ENCODE measurements around the gene ENDOD1. TPM values are rescaled to one million over a fixed set of nuclear protein-coding genes. Genes with fewer than 3 reads are reported as not detected.
"Not testable (repeated sequence)": the region's sequence is repeated elsewhere in the genome, so short reads cannot be mapped to it uniquely, and the experiment has no call there.

ENDOD1 gene
- polyA plus RNA-seq, 4 donors = 18.8 to 23.2 (median 21.6) TPM

DNA sequence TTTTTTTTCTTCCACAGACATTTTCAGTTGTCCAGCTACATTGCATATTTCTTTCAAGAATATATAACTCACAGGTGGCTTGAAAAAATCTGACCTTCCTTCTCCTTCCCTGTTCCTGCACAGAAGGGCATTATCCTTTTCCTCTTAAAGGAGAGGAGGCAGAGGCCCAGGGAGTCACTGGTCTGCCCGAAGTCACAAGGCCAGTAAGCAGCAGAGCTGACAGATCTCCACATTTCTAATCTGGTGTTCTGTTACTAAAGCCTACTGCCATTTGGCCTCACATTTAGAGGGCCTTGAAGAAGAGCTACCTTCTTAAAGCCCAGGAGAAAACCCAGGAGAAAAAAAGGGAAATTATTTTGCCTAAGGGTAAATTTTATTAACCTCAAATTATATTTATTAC is 12.3 kb downstream of the ENDOD1 start:
- no peak for DNase-seq (ENCODE audit: low read depth in 4 of 4, low spot score in 3 of 4)

DNA sequence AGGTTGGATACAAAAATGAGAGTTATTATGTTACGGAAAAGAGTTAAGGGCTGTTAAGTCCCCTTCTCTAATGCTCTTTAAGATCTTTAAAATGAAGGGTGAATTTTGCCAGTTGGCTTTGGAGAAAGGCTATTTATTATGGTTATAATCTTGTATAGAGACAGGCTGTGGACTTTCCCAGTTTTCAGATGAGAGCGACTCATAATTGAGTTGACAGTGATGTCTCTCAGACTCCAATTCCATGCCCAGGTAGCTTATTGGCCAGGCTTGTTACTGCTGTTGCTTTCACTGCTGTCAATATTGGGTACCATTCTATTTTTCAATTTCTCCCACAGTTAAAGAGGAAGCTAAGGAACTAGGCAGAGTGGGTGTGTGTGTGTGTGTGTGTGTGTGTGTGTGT is 13.1 kb downstream of the ENDOD1 start:
- DNase-seq (ENCODE audit: low read depth in 4 of 4, low spot score in 3 of 4) = no peak

DNA sequence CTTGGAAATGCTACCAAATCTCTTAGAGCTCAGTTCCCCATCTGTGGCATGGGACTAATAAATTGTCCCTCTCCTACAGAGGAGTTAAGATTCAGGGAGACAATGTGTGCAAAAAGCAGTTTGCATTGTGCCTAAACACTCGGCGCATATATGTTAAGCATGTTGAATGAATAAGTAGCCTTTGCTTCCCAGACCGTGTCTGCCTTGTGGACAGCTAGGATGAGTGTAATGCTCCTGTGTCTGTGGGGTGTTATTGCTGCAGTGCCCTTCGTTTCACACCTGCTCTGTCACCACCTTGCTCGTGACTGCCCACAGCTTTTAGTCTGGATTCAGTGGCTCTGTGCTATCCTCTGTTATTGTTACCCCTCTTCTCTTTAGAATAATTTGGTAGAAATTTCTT is 14.1 kb downstream of the ENDOD1 start:
- DNase-seq (ENCODE audit: low read depth in 4 of 4, low spot score in 3 of 4) = no peak

DNA sequence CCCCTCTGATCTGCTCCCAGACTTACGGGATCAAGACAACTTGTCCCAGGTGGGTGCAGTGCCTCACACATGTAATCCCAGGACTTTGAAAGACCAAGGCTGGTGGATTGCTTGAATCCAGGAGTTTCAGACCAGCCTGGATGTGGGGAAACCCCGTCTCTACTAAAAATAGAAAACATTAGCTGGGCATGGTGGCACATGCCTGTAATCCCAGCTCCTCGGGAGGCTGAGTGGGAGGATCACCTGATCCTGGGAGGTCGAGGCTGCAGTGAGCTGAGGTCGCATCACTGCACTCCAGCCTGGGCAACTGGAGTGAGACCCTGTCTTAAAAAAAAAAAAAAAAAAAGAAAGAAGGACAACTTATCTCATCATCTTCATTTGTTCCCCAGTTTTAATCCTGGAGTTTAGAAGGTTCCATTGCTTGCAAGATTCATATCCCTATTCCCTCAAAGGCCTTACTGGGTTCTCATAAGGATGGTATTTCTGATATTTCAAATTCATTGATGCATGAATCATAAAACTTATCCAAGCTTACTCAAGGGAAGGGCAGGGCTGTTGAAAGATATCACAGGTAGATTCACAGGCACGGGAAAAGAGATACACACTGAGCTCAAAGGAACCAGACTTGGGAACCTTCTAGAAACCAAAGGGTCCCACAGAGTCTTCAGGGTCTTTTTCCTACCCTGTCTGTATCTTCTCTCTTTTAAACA is 14.6 kb downstream of the ENDOD1 start:
- DNase-seq (ENCODE audit: low read depth in 4 of 4, low spot score in 3 of 4) = no peak

DNA sequence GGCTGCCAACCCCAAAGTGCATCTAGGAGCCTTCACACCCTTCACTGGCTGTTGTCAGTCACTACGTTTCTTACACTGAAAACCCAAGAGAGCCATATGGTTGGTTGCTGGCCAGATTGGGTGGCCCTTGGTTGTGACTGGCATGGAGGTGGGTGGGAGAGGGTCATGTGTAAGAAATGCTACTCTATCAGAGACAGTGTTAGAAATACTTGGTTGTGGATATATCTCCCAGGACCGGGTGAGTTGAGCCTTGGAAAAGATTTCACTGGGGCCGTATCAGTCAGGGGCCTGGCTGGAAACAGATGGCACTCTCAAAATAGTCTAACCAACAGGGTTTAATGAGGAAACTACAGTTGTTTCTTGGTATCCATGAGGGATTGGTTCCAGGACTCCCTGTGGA is 15.2 kb downstream of the ENDOD1 start:
- DNase-seq (ENCODE audit: low read depth in 4 of 4, low spot score in 3 of 4) = no peak

DNA sequence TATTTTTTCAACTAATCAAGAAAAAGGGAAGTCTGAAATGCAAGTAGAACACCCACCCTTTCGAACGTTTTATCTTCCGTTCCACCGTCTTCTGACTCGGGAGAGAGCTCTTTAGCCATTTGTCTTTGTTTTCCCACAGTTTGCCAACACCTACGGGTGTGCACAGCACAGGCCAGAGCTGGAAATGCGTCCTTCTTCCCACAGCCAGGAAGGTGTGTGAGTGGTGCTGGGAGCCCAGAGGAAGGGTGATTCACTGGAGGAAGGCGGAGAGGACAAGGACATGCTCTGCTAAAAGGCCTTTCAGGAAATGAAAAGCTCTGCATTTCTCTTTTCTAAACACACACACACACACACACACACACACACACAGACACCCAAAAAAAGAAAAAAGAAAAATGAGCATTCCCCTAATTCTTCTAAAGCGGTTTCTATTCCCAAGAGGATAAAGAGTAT is 18.5 kb downstream of the ENDOD1 start:
- no peak for DNase-seq (ENCODE audit: low read depth in 4 of 4, low spot score in 3 of 4)

DNA sequence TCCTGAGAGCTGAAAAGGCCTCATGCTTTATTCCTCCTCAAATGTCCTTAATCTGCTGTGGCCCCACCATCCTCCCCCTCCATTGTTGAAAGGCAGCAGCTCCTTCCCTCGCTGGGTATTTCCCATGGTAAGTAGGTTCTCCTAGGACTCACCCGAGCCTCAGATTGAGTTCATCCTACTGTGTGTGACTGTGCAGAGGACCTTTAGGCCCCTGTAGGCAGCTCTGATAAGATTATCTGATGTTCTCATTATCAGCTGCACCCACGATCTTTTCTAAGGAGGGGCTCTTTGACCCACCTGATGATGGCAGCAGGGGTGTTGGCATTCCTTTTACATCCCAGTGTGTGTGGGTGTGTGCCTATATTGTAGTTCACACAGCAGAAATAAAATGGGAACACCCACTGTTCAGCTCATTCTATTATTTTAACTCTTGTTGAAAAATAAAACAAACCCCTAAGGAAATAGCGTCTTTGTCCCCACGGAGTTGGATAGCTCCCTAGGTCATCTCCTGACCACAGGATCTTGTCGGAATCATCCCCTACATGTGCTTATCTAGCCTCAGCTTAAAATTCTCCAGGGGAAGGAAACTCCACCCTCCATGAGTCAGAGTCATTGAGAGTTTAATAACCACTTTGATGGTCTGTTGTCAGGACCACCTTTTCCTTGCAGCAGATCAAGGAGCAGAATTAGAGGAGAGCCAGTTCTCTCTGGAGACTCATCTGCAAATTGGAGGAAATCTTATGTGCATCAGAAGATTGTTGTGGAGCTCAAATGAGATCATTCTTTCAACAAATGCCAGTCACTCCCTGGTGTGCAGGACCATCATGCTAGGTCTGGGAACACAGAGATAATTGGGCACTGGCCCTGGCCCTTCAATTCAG is 19.3 kb downstream of the ENDOD1 start:
- DNase-seq (ENCODE audit: low read depth in 4 of 4, low spot score in 3 of 4) = no peak

DNA sequence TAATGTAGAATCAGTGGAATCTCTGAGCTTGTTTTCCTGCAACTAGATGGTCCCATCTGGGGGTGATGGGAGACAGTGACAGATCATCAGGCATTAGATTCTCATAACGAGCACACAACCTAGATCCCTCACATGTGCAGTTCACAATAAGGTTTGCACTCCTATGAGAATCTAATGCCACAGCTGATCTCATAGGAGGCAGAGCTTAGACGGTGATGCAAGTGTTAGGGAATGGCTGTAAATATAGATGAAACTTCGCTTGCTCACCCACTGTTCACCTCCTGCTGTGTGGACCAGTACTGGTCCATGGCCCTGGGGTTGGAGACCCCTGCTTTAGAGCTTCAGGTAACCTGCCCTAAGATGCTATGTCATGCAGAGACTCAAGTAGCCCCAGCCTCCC is 21.8 kb downstream of the ENDOD1 start:
- DNase-seq (ENCODE audit: low read depth in 4 of 4, low spot score in 3 of 4) = not testable (repeated sequence)

DNA sequence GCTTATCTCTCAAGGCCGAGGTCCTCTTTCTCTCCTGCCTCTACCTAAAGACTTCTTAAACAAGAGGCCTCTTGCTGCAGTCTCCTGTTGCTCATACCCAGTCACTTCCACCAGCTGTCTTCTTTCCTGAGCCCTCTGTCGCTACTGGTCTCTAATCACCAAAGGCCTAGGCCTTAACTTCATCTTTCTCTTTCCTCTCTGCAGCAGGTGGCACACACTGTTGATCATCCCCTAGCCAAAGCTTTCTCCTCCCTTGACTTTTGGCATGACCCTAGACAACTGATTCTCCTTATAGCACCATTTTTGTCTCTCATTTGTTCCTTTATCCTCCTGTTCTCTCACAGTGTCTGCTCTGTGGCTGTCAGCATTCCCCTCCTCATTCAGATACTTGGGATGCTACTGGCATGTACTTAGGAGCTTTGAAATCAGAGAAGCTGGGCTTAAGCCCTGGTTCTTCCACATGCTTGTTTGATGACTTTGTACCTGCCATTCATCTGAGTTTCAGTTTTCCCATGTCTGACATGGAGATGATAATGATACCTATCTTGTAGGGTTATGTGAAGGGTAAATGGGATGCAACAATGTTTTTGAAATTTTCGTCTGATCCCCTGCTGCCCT is 22.4 kb downstream of the ENDOD1 start:
- DNase-seq (ENCODE audit: low read depth in 4 of 4, low spot score in 3 of 4) = no peak

DNA sequence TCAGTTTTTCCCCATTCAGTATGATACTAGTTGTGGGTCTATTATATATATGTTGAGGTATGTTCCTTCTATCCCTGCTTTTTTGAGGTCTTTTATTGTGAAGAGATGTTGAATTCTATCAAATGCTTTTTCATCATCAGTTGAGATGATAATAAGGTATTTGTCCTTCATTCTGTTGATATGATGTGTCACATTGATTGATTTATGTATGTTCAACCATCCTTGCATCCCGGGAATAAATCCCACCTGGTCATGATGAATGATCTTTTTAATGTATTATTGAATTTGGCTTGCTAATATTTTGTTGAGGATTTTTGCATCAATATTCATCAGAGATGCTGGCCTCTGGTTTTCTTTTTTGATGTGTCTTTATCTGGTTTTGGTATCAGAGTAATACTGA is 26.0 kb downstream of the ENDOD1 start:
- DNase-seq (ENCODE audit: low read depth in 4 of 4, low spot score in 3 of 4) = no peak

DNA sequence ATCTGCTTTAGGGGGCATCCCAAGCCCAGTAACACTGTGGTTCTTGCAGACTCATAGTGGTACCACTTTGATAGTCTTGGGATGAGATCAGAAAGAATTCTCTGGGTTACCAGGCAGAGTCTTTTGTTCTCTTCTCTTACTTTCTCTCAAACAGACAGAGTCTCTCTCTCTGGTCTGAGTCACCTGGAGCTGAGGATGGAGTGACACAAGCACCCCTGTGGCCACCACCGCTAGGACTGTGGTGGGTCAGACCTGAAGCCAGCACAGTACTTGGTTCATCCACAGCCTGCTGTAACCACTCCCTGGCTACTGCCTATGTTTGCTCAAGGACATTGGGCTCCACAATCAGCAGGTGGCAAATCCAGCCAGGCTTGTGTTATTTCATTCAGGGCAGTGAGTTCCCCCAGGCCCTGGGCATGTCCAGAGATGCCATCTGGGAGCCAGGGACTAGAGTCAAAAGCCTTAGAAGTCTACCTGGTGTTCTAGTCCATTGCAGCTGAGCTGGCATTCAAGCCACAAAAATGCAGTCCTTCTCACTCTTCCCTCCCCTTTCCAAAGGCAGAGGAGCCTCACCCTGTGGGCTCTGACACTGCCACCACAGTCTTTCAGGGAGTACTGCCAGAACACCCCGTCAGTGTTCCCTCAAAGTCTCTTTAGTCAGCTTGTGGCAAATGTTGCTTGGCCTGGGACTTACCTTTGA is 29.9 kb downstream of the ENDOD1 start:
- DNase-seq (ENCODE audit: low read depth in 4 of 4, low spot score in 3 of 4) = no peak

DNA sequence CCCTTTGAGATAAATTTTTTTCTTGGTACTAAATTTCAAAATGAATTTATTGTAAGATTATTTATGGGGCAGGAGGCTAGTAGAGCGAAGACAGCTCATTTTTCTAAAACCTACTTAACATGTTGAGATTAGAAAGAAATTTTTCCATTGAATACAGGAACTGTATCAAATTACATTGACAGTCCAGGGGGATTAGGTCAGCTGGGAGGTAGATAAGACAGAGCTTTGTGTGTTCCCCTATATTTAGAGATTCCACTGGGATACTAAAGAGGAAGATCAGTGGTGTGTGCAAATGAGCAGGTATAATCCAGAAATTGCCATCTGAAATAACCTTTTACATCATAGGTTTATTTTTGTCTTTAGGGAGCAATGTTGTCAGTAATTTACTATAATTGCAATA is 32.1 kb downstream of the ENDOD1 start:
- no peak for DNase-seq (ENCODE audit: low read depth in 4 of 4, low spot score in 3 of 4)

DNA sequence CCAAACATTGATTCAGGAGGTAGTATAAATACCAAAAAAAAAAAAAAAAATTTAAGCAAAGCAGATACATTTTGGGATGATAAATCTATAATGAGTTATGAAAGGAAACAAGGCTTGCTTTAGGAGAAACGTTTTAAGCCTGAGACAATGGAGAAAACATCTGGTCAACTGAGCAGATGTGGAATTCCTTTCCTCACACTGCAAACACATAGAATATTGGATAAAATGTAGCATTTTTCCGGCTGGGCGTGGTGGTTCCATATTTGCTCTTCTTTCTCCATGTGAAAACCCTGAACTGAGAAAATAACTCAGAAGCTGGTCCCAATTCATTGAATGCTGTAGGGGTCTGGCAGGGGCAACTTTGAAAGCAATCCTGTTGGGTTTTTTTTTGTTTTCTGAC is 33.9 kb downstream of the ENDOD1 start:
- no peak for DNase-seq (ENCODE audit: low read depth in 4 of 4, low spot score in 3 of 4)

DNA sequence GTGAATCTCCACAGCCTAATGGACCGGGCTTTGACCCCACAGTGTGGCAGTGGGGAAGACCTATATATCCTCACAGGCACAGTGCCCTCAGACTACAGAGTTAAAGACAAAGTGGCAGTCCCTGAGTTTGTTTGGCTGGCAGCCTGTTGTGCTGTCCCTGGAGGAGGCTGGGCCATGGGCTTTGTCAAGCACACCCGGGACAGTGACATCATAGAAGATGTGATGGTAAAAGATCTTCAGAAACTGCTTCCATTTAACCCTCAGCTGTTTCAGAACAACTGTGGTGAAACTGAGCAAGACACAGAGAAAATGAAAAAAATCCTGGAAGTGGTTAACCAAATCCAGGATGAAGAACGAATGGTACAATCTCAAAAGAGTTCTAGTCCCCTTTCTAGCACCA is 39.0 kb downstream of the ENDOD1 start:
- no peak for DNase-seq (ENCODE audit: low read depth in 4 of 4, low spot score in 3 of 4)

DNA sequence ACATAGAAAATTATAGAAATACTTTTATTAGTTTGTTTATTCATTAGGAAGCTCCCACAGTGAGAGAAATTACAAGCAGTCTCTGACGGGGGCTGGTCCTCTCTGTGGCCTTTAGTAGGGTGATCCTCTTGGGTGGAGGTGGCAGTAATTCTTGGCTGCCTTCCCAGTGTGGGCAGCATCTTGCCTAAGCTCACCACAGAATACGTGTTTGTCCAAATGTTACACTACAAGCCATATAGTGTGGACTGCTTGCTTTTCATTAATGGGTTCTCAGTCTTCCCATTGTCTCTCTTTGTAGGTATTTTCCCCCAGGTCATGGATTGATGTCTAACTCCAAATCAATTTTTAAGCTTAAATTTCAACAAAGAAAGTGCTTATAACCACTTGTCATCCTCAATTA is 43.3 kb downstream of the ENDOD1 start:
- no peak for DNase-seq (ENCODE audit: low read depth in 4 of 4, low spot score in 3 of 4)

DNA sequence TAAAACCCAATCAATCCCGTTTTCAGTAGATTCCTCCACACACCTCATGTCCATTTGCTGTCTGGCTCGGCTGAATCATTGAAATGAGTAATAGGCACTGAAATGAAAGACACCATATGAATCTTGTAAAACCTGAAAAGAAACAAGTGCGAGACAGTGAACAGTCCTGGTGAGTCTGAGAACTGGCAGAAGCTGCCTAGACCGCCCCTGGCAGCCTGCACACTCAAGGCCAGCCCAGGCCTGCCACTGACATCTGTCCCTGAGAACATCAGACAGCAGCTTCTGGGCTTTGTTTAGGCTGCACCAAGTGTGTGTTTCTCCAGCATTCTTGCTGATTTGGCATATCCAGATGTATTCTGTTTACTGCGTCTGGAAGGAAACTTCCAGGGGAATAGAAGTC is 44.8 kb downstream of the ENDOD1 start:
- no peak for DNase-seq (ENCODE audit: low read depth in 4 of 4, low spot score in 3 of 4)

DNA sequence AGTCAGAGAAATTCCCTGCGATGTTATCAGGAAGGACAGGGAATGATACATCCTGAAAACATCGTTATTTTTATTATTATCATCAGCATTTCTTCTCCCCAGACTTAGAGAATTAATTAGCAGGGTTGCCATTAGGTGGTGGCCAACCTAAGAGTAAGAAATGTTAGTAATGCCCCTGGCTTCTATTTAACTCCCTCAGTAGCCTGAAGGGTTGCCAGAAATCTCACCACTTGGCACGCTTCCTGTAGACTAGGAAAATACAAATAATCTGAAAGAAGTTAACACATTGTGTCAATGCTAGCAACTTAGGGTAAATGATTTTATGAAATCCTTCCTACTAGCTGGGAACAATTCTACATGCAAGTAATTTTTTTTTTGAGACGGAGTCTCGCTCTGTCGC is 45.5 kb downstream of the ENDOD1 start:
- no peak for DNase-seq (ENCODE audit: low read depth in 4 of 4, low spot score in 3 of 4)

DNA sequence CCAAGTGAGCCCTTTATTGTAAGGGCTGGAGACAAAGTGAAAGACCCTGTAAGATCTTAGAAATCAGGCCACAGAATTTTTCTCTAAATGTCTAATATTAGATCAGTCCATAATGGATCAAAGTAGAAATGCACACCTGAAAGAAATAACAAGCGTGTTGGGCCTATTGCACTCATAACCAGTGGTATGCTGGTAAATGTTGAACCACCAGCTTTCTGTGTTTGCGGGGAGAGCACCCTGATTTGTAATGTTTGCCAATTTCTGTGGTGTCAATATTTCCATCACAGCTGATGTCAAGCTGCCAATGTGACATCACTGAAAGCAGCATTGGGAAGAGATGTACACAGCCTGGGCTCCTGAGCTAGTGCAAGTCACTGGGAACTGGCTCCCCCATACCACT is 46.2 kb downstream of the ENDOD1 start:
- DNase-seq (ENCODE audit: low read depth in 4 of 4, low spot score in 3 of 4) = no peak

DNA sequence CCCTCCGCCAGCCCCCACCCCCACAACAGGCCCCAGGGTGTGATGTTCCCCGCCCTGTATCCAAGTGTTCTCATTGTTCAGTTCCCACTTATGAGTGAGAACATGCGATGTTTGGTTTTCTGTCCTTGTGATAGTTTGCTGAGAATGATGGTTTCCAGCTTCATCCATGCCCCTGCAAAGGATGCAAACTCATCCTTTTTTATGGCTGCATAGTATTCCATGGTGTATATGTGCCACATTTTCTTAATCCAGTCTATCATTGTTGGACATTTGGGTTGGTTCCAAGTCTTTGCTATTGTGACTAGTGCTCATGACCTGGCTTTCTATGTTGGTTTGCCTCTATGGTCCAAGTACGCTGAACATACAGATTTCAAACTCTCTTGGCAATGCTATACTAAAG is 47.1 kb downstream of the ENDOD1 start:
- not testable (repeated sequence) for DNase-seq (ENCODE audit: low read depth in 4 of 4, low spot score in 3 of 4)

DNA sequence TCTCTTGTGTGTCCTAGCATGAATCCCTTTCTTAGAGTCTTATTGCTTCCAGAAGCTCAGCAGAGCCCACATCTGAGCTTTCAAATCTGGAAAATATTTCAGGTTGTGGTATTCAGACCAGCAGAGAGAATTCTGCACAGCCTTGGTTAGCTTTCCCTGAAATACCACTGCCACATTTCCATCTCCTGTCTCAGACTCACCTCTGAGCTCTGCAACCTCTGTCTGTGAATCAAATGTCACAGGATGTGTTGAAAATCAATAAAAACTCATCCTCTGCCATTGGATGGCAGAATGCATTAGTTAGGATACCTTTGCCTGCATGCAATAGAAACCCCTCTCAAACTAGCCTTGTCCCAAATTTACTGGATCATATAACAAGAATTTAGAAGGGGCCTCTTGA is 47.7 kb downstream of the ENDOD1 start:
- DNase-seq (ENCODE audit: low read depth in 4 of 4, low spot score in 3 of 4) = no peak

DNA sequence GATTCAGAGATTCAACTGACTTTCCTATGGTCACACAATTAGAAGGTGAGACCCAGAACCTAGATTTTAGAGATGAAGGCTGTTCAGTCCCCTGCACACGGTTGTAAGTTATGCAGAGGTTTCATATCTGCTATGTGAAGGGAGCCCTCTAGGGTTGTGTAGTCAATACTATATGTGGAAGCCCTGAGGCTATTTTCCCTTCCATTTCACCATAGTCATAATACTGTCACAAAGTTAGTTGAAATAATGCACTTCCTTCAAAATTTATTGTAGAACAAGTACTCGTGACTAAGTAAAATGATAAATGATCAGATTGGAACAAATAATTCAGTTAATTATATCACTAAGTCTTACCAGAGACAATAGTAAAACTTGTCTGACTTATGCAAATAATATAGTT is 48.8 kb downstream of the ENDOD1 start:
- DNase-seq (ENCODE audit: low read depth in 4 of 4, low spot score in 3 of 4) = no peak

Measured in right renal pelvis (tissue), 4 donors.